HG02938 (cell line): ENCODE results near the gene LPCAT3.

ENCODE experiments used
- ATAC-seq: cut with Tn5 transposase; IDR thresholded peaks from one replicate; pipeline ENCODE4 v1.9.1; 2021; ENCODE audit warnings: mild to moderate bottlenecking, moderate library complexity; ENCODE audit not compliant: unreplicated experiment

The LPCAT3 gene

GRCh38 chr12:6954316-6955107 is 63.8 kb downstream of the LPCAT3 start:
- no peak for ATAC-seq

GRCh38 chr12:6953442-6954315 is 64.6 kb downstream of the LPCAT3 start:
- ATAC-seq = peak; percentile 50

- no peak for ATAC-seq
Observed at GRCh38 chr12:6952863-6953441, 65.3 kb downstream of the LPCAT3 start.

GRCh38 chr12:6952121-6952862 is 66.0 kb downstream of the LPCAT3 start:
- no peak for ATAC-seq

- ATAC-seq = no peak
Observed at GRCh38 chr12:6951551-6952120, 66.6 kb downstream of the LPCAT3 start.

GRCh38 chr12:6950811-6951540 is 67.3 kb downstream of the LPCAT3 start, which contains the start of gene PTPN6:
PTPN6 (plus strand) TSS chr12:6951356; CDS start chr12:6951513, 157 bp downstream.
- no peak for ATAC-seq

GRCh38 chr12:6950401-6950801 is 67.9 kb downstream of the LPCAT3 start:
- no peak for ATAC-seq

GRCh38 chr12:6948873-6949594 is 69.2 kb downstream of the LPCAT3 start:
- ATAC-seq = no peak

- no peak for ATAC-seq
Observed at GRCh38 chr12:6947615-6948014, 70.7 kb downstream of the LPCAT3 start.

- ATAC-seq = no peak
Observed at GRCh38 chr12:6946920-6947374, 71.3 kb downstream of the LPCAT3 start.

- ATAC-seq = no peak
Observed at GRCh38 chr12:6946033-6946919, 72.0 kb downstream of the LPCAT3 start.

GRCh38 chr12:6945613-6946012 is 72.7 kb downstream of the LPCAT3 start:
- no peak for ATAC-seq

- peak; percentile 45 for ATAC-seq
Observed at GRCh38 chr12:6944381-6945186, 73.7 kb downstream of the LPCAT3 start.

- ATAC-seq = peak; percentile 31
Observed at GRCh38 chr12:6943722-6944380, 74.4 kb downstream of the LPCAT3 start, which contains the start of the genes C12orf57 and RNU7-1. C12orf57 (plus strand) TSS chr12:6944022; CDS start chr12:6944122, 100 bp downstream. RNU7-1 (plus strand) TSS chr12:6943816.

GRCh38 chr12:6943389-6943721 is 74.9 kb downstream of the LPCAT3 start:
- ATAC-seq = peak; percentile 30

- ATAC-seq = no peak
Observed at GRCh38 chr12:6942331-6942665, 76.0 kb downstream of the LPCAT3 start.

- no peak for ATAC-seq
Observed at GRCh38 chr12:6941782-6942181, 76.5 kb downstream of the LPCAT3 start.
